Sigmoid colon (tissue), 7 donors: ENCODE measurements around the gene TMEM185A. TPM values are rescaled to one million over a fixed set of nuclear protein-coding genes. Genes with fewer than 3 reads are reported as not detected.
"Not testable (repeated sequence)": the region's sequence is repeated elsewhere in the genome, so short reads cannot be mapped to it uniquely, and the experiment has no call there.

Source experiments
- DNase-seq: peaks from one replicate; pipeline ENCODE4 v3.0.0-alpha.2; 2019
- H3K27ac ChIP-seq, 4 donors: fragments of 200-600 bp; sonication (generic); one replicate each; pipeline ENCODE4 v1.5.1; 2016 to 2019; ENCODE audit warnings: mild to moderate bottlenecking in 1 of 4
- H3K27me3 ChIP-seq, 3 donors: fragments of 200-600 bp; sonication (generic); one replicate each; pipeline ENCODE4 v1.5.1; 2019; ENCODE audit warnings: mild to moderate bottlenecking in 1 of 3
- H3K36me3 ChIP-seq, 4 donors: fragments of 200-600 bp; sonication (generic); one replicate each; pipeline ENCODE4 v1.5.1; 2016 to 2019
- H3K4me1 ChIP-seq, 4 donors: fragments of 200-600 bp; sonication (generic); one replicate each; pipeline ENCODE4 v1.5.1; 2017 to 2019
- H3K4me3 ChIP-seq, 4 donors: fragments of 200-600 bp; sonication (generic); one replicate each; pipeline ENCODE4 v1.5.1; 2017 to 2019; ENCODE audit warnings: mild to moderate bottlenecking in 2 of 4, moderate library complexity in 1 of 4
- H3K9me3 ChIP-seq, 4 donors: fragments of 200-600 bp in 3 of 4; sonication (generic) in 3 of 4; one replicate each; pipeline versions ENCODE4 v1.5.1 to v1.6.1; 2013 to 2019
- WGBS, 2 donors: extraction: QIAGEN DNeasy Blood & Tissue Kit; methylation state at CpG; one replicate each; pipeline ENCODE4 v1.1.7; 2013; 5-methylcytosine and 5-hydroxymethylcytosine counted together
- intact Hi-C: fragments of 100-400 bp; cut with DNase I; formaldehyde crosslinking; loops from one replicate; pipeline ENCODE4 v1.15.1; 2023
- polyA plus RNA-seq, 3 donors: library from polyadenylated mRNA; stranded (reverse); fragments of 200-250 nt; gene quantifications; one replicate each; pipeline ENCODE4 v1.2.3, GENCODE V29; 2013
- total RNA-seq, 4 donors: library from RNA; depleted of rRNA; stranded (reverse); fragments of >200 nt; gene quantifications; one replicate each; pipeline ENCODE4 v1.1.0, GENCODE V29; 2016
- donor health status: healthy with polysubstance abuse.
- donor health status: Bipolar disorder and iron deficiency.
- donor health status: healthy.

The TMEM185A gene
- total and polyA plus RNA-seq, 7 donors: 4.2 to 18.3 (median 11.4) TPM

- not testable (repeated sequence) for H3K27ac ChIP-seq, H3K4me1 ChIP-seq, H3K27me3 ChIP-seq, DNase-seq, H3K36me3 ChIP-seq, H3K4me3 ChIP-seq, H3K9me3 ChIP-seq
- intact Hi-C loops: loop anchor here (10.0 kb wide), 3 partner anchors 397 to 1633 kb away; partner anchors contain the start of genes FMR1 and MAMLD1
- WGBS, 2 donors: 89% methylated on average over 1 of the region's 3 CpGs; no CpG with 5 or more reads in 1 of the 2 donors
These were observed 83.8 kb downstream of the TMEM185A start for GRCh38 chrX:149547782-149548181.

- not testable (repeated sequence) for H3K27ac ChIP-seq, H3K36me3 ChIP-seq, H3K4me1 ChIP-seq, DNase-seq, H3K27me3 ChIP-seq, H3K9me3 ChIP-seq, H3K4me3 ChIP-seq
- WGBS, 2 donors: 56 to 67% methylated on average over 1 of the region's 1 CpG
- intact Hi-C loops: loop anchor here (10.0 kb wide), 3 partner anchors 398 to 1632 kb away; partner anchors contain the start of genes FMR1 and MAMLD1
These were observed 84.6 kb downstream of the TMEM185A start for GRCh38 chrX:149546962-149547361.

Other genes with a start within 250 kb of the TMEM185A start
- gene IDS, start 126.5 kb downstream of the TMEM185A start, total RNA-seq: 10 to 100 TPM; 71.3 to 97.2 (median 89.9) TPM
- gene IDS, start 126.5 kb downstream of the TMEM185A start, polyA plus RNA-seq: 10 to 100 TPM; 31.3 to 49.7 (median 43.8) TPM
- gene EOLA1, start 90.8 kb downstream of the TMEM185A start, total RNA-seq: 10 to 100 TPM in 3 of 4 donors, 1 to 10 TPM in 1; 8.7 to 14.4 (median 11.9) TPM
- 10 to 100 TPM; 31.2 to 43.0 (median 34.2) TPM for gene EOLA1, start 90.8 kb downstream of the TMEM185A start, polyA plus RNA-seq
- gene HSFX3, start 81.9 kb downstream of the TMEM185A start, total RNA-seq: not detected
- not detected for gene HSFX3, start 81.9 kb downstream of the TMEM185A start, polyA plus RNA-seq
- gene MAGEA9B, start 44.3 kb downstream of the TMEM185A start, total RNA-seq: not detected
- gene MAGEA9B, start 44.3 kb downstream of the TMEM185A start, polyA plus RNA-seq: not detected
- not detected for gene HSFX2, start 36.5 kb downstream of the TMEM185A start, total RNA-seq
- gene HSFX2, start 36.5 kb downstream of the TMEM185A start, polyA plus RNA-seq: under 1 TPM in 1 of 3 donors, not detected in 2; 0.39 TPM
- gene MAGEA11, start 80.3 kb upstream of the TMEM185A start, total RNA-seq: not detected
- not detected for gene MAGEA11, start 80.3 kb upstream of the TMEM185A start, polyA plus RNA-seq
- gene HSFX1, start 142.3 kb upstream of the TMEM185A start, total RNA-seq: 1 to 10 TPM in 2 of 4 donors, under 1 TPM in 2; 0.83 to 1.3 (median 1.0) TPM
- gene HSFX1, start 142.3 kb upstream of the TMEM185A start, polyA plus RNA-seq: under 1 TPM in 1 of 3 donors, not detected in 2; 0.71 TPM
- gene MAGEA9, start 150.1 kb upstream of the TMEM185A start, total RNA-seq: not detected
- not detected for gene MAGEA9, start 150.1 kb upstream of the TMEM185A start, polyA plus RNA-seq
- not detected for gene MAGEA8, start 249.4 kb upstream of the TMEM185A start, total RNA-seq
- gene MAGEA8, start 249.4 kb upstream of the TMEM185A start, polyA plus RNA-seq: not detected